SK-N-SH (cell line): ENCODE data around the gene RPL3. TPM values are rescaled to one million over a fixed set of nuclear protein-coding genes. Genes with fewer than 3 reads are reported as not detected.

ENCODE experiments used
- CTCF ChIA-PET: fragments of 300-600, 350-600 bp; formaldehyde crosslinking; extraction: SDS; loops from one replicate; lab custom pipeline; 2021; lab: Yijun Ruan, JAX
- POLR2A ChIA-PET: fragments of 350-600 bp; sonication (Branson Sonifier 250); formaldehyde crosslinking; extraction: SDS; loops from one replicate; lab custom pipeline; 2020; ENCODE audit warnings: antibody characterized with exemption, inconsistent platforms; lab: Yijun Ruan, JAX
- DNase-seq: peaks from one replicate; pipeline ENCODE4 v3.0.0; 2012
- H2AFZ ChIP-seq: fragments of 200-600 bp; sonication (generic); 2 replicates; pipeline ENCODE4 v1.8.1; 2016; ENCODE audit warnings: antibody characterized with exemption, mild to moderate bottlenecking, low read depth
- H3F3A ChIP-seq: fragments of 200-600 bp; sonication (generic); replicated peaks from 2 replicates; pipeline ENCODE3; 2016; ENCODE audit warnings: antibody characterized with exemption, mild to moderate bottlenecking; ENCODE audit not compliant: insufficient read depth
- H3K27ac ChIP-seq, 2 experiments: fragments of 200-500 bp in 1 of 2; fragments of 200-600 bp in 1 of 2; sonication (Bioruptor generic) in 1 of 2; sonication (generic), shearing (Covaris generic) in 1 of 2; 2 replicates each; pipeline versions ENCODE4 v1.5.1 to v1.6.1; 2014 to 2016; ENCODE audit warnings: low read depth in 2 of 2, inconsistent platforms in 1 of 2, low read length in 1 of 2, mild to moderate bottlenecking in 1 of 2, mixed read lengths in 1 of 2
- H3K27me3 ChIP-seq: fragments of 200-600 bp; sonication (generic), shearing (Covaris generic); 2 replicates; pipeline ENCODE4 v1.6.1; 2016; ENCODE audit warnings: mixed run types; ENCODE audit not compliant: insufficient read depth
- H3K36me3 ChIP-seq, 2 experiments: fragments of 200-500 bp in 1 of 2; fragments of 200-600 bp in 1 of 2; sonication (Bioruptor generic) in 1 of 2; sonication (generic) in 1 of 2; replicated peaks in 1 of 2; 2 replicates each; pipeline versions ENCODE3 to v1.5.1; 2014 to 2016; ENCODE audit warnings: low read length in 1 of 2, mild to moderate bottlenecking in 1 of 2; ENCODE audit not compliant: insufficient read depth in 2 of 2, control insufficient read depth in 1 of 2
- H3K4me1 ChIP-seq, 2 experiments: fragments of 200-500 bp in 1 of 2; fragments of 200-600 bp in 1 of 2; sonication (Bioruptor generic) in 1 of 2; sonication (generic), shearing (Covaris generic) in 1 of 2; 2 replicates each; pipeline versions ENCODE4 v1.5.1 to v1.6.1; 2014 to 2016; ENCODE audit warnings: low read depth in 1 of 2, low read length in 1 of 2, mixed run types in 1 of 2; ENCODE audit not compliant: insufficient read depth in 2 of 2, control insufficient read depth in 1 of 2
- H3K4me2 ChIP-seq: fragments of 200-600 bp; sonication (generic), shearing (Covaris generic); 2 replicates; pipeline ENCODE4 v1.6.1; 2017; ENCODE audit warnings: mixed run types
- H3K4me3 ChIP-seq, 2 experiments: fragments of 200-500 bp in 1 of 2; fragments of 200-600 bp in 1 of 2; sonication (Bioruptor generic) in 1 of 2; sonication (generic), shearing (Covaris generic) in 1 of 2; 2 replicates each; pipeline versions ENCODE4 v1.5.1 to v1.8.1; 2014 to 2016; ENCODE audit warnings: low read depth in 2 of 2, inconsistent platforms in 1 of 2, low read length in 1 of 2, mild to moderate bottlenecking in 1 of 2, mixed read lengths in 1 of 2, moderate library complexity in 1 of 2
- H3K79me2 ChIP-seq: fragments of 200-600 bp; sonication (generic); 2 replicates; pipeline ENCODE4 v1.8.1; 2017; ENCODE audit warnings: mild to moderate bottlenecking; ENCODE audit not compliant: insufficient read depth
- H3K9ac ChIP-seq: fragments of 200-600 bp; sonication (generic); 2 replicates; pipeline ENCODE4 v1.6.1; 2017; ENCODE audit warnings: mixed run types
- H3K9me2 ChIP-seq: fragments of 200-600 bp; sonication (generic); 2 replicates; pipeline ENCODE4 v1.6.1; 2017; ENCODE audit warnings: mixed run types
- H3K9me3 ChIP-seq: fragments of 200-600 bp; sonication (generic); 2 replicates; pipeline ENCODE4 v1.6.1; 2017; ENCODE audit warnings: mixed run types, mild to moderate bottlenecking, moderate library complexity
- H4K20me1 ChIP-seq: fragments of 200-600 bp; sonication (generic); 2 replicates; pipeline ENCODE4 v1.6.1; 2017; ENCODE audit warnings: mild to moderate bottlenecking, mixed run types; ENCODE audit not compliant: insufficient read depth
- CHD2 ChIP-seq: fragments of 150-350 bp; IDR thresholded peaks from 2 replicates; pipeline ENCODE4 v1.6.1; 2018; ENCODE audit warnings: low read length; ENCODE audit not compliant: partially characterized antibody
- EZH2phosphoT487 ChIP-seq: fragments of 200-600 bp; sonication (generic); IDR thresholded peaks from 2 replicates; pipeline ENCODE4 v1.6.1; 2017; ENCODE audit warnings: low read depth, mixed run types, mild to moderate bottlenecking, antibody characterized with exemption, moderate library complexity, borderline replicate concordance
- FOXJ3 ChIP-seq: sonication (generic); formaldehyde crosslinking; IDR thresholded peaks from 2 replicates; pipeline ENCODE4 v1.5.1; 2020; ENCODE audit warnings: mild to moderate bottlenecking, missing genetic modification reagents
- GATA2 ChIP-seq: sonication (generic); formaldehyde crosslinking; IDR thresholded peaks from 2 replicates; pipeline ENCODE4 v1.5.0; 2020; ENCODE audit warnings: mild to moderate bottlenecking, missing genetic modification reagents
- JUND ChIP-seq: IDR thresholded peaks from 2 replicates; pipeline ENCODE4 v1.4.0; 2012
- MXI1 ChIP-seq: IDR thresholded peaks from 2 replicates; pipeline ENCODE4 v1.6.1; 2012; ENCODE audit warnings: mild to moderate bottlenecking, low read depth, low read length, improper control_type of control experiment
- NFIC ChIP-seq: IDR thresholded peaks from 2 replicates; pipeline ENCODE4 v1.4.0; 2012; ENCODE audit warnings: borderline replicate concordance
- RCOR1 ChIP-seq: fragments of 150-350 bp; IDR thresholded peaks from 2 replicates; pipeline ENCODE4 v1.6.1; 2017; ENCODE audit warnings: antibody characterized with exemption, low read length
- REST ChIP-seq: IDR thresholded peaks from 2 replicates; pipeline ENCODE4 v1.6.1; 2012; ENCODE audit warnings: mild to moderate bottlenecking, low read depth, low read length, moderate library complexity
- SMC3 ChIP-seq: IDR thresholded peaks from 2 replicates; pipeline ENCODE4 v1.6.1; 2012; ENCODE audit warnings: low read depth, low read length, improper control_type of control experiment
- TEAD4 ChIP-seq: IDR thresholded peaks from 2 replicates; pipeline ENCODE4 v1.4.0; 2012; ENCODE audit warnings: mild to moderate bottlenecking, borderline replicate concordance; ENCODE audit not compliant: insufficient read depth
- WGBS: methylation state at CpG from one replicate; pipeline ENCODE4 v1.1.6; 2017; ENCODE audit warnings: low lambda C conversion rate; 5-methylcytosine and 5-hydroxymethylcytosine counted together
- polyA plus RNA-seq, 3 experiments: library from polyadenylated mRNA; depleted of rRNA; stranded (reverse); fragments of >200 nt; gene quantifications; 2 replicates each; pipeline ENCODE4 v1.2.3, GENCODE V29; 2012

The RPL3 gene
- polyA plus RNA-seq, 1 of the 3 experiments (the other 2 are of a cell fraction) = 4,976 TPM

- POLR2A ChIA-PET = no interaction called here
- no peak overlapping the region for H2AFZ ChIP-seq
These were observed 31.6 kb upstream of the RPL3 start for GRCh38 chr22:39350757-39351688.

More at GRCh38 chr22:39350757-39351688, 31.6 kb upstream of the RPL3 start:
- DNase-seq = no peak
- Histone ChIP-seq H3K79me2 (no peaks in the 10 kb centered on the region), H3K9me2 (no peaks in the 10 kb centered on the region), H3K4me1 (peaks cover 0 to 13% of the 10 kb centered on the region in 2 experiments; a peak in 1 of 4 replicates), H3K27ac (no peak overlapping the region), H3K27me3 (no peaks in the 10 kb centered on the region), H3K4me2 (peak overlapping the region; percentile 73), H3K4me3 (peak overlapping the region; percentile 56 to 68), H3K9me3 (no peaks in the 10 kb centered on the region), H4K20me1 (no peaks in the 10 kb centered on the region), H3K36me3 (no peaks in the 10 kb centered on the region), H3F3A (no peaks in the 10 kb centered on the region), H3K9ac (peak overlapping the region; percentile 55; the same call in 1 of the 2 replicates)
- 100% methylated on average over 2 of the region's 14 CpGs for WGBS
- CTCF ChIA-PET = no interaction called here
- TF ChIP-seq TEAD4 (no peak), RCOR1 (no peak), FOXJ3 (CRISPR knock-in tag) (no peak), SMC3 (no peak), JUND (no peak), GATA2 (CRISPR knock-in tag) (no peak), NFIC (no peak), REST (no peak), MXI1 (no peak), EZH2phosphoT487 (no peak), CHD2 (no peak)
